Stomach (tissue), 9 donors: ENCODE measurements around the gene PIKFYVE. TPM values are rescaled to one million over a fixed set of nuclear protein-coding genes. Genes with fewer than 3 reads are reported as not detected.

Experiments
- DNase-seq, 2 donors: peaks; one replicate each; pipeline versions ENCODE4 v3.0.0 to v3.0.0-alpha.2; 2013 to 2019
- H3K27ac ChIP-seq, 5 donors: fragments of 200-600 bp in 4 of 5; sonication (generic) in 4 of 5; one replicate each; pipeline ENCODE4 v1.5.1; 2013 to 2019; ENCODE audit warnings: mild to moderate bottlenecking in 1 of 5, moderate library complexity in 1 of 5
- H3K27me3 ChIP-seq, 3 donors: fragments of 200-600 bp; sonication (generic); one replicate each; pipeline ENCODE4 v1.5.1; 2017 to 2019; ENCODE audit warnings: mixed run types in 1 of 3
- H3K36me3 ChIP-seq, 4 donors: fragments of 200-600 bp; sonication (generic); 1 replicate in 3 of 4; 2 replicates in 1 of 4; pipeline ENCODE4 v1.5.1; 2016 to 2019
- H3K4me1 ChIP-seq, 4 donors: fragments of 200-600 bp; sonication (generic); one replicate each; pipeline ENCODE4 v1.5.1; 2016 to 2019
- H3K4me3 ChIP-seq, 4 donors: fragments of 200-600 bp; sonication (generic) in 3 of 4; one replicate each; pipeline ENCODE4 v1.5.1; 2016 to 2019; ENCODE audit warnings: mild to moderate bottlenecking in 1 of 4
- H3K9me3 ChIP-seq, 4 donors: fragments of 200-600 bp; sonication (generic); one replicate each; pipeline ENCODE4 v1.5.1; 2016 to 2019
- EP300 ChIP-seq: sonication (generic); formaldehyde crosslinking; IDR thresholded peaks from one replicate; pipeline ENCODE4 v1.6.1; 2017; ENCODE audit warnings: antibody characterized with exemption
- POLR2A ChIP-seq, 4 donors: fragments of 450-650 bp; IDR thresholded peaks; one replicate each; pipeline ENCODE4 v1.6.1; 2016; ENCODE audit warnings: antibody characterized with exemption in 4 of 4, control low read depth in 2 of 4, mild to moderate bottlenecking in 1 of 4, moderate library complexity in 1 of 4
- POLR2AphosphoS5 ChIP-seq, 3 donors: sonication (generic); formaldehyde crosslinking; IDR thresholded peaks; one replicate each; pipeline ENCODE4 v1.6.1; 2016; ENCODE audit warnings: antibody characterized with exemption in 3 of 3
- WGBS, 5 donors: extraction: QIAGEN DNeasy Blood & Tissue Kit in 3 of 5; methylation state at CpG; one replicate each; pipeline versions ENCODE4 v1.1.5 to v1.1.7; 2013 to 2018; 5-methylcytosine and 5-hydroxymethylcytosine counted together
- intact Hi-C: fragments of 100-400 bp; cut with DNase I; formaldehyde crosslinking; loops from one replicate; pipeline ENCODE4 v1.15.1; 2023; ENCODE audit warnings: low total_unique reads
- polyA plus RNA-seq, 3 donors: library from polyadenylated mRNA; stranded (reverse); fragments of 200-250 nt; gene quantifications; one replicate each; pipeline ENCODE4 v1.2.3, GENCODE V29; 2013
- total RNA-seq, 5 donors: library from RNA; depleted of rRNA; stranded (reverse); fragments of >200 nt; gene quantifications; one replicate each; pipeline versions ENCODE4 v1.1.0 to v1.2.3, GENCODE V29; 2014 to 2016
- TF ChIP-seq, protein P1 (sequence below), 7 experiments: fragments of 450-650 bp in 4 of 7; fragments of 200-600 bp in 3 of 7; sonication (generic) in 3 of 7; IDR thresholded peaks; one replicate each; pipeline ENCODE4 v1.5.1; 2016 to 2019; ENCODE audit warnings: antibody characterized with exemption in 7 of 7, control low read depth in 2 of 7, mild to moderate bottlenecking in 1 of 7
- donor health status: healthy with polysubstance abuse.
- donor health status: Bipolar disorder and iron deficiency.
- donor health status: healthy.

PIKFYVE gene
- total and polyA plus RNA-seq, 8 donors, result 3.0 to 42.8 (median 20.3) TPM

DNA sequence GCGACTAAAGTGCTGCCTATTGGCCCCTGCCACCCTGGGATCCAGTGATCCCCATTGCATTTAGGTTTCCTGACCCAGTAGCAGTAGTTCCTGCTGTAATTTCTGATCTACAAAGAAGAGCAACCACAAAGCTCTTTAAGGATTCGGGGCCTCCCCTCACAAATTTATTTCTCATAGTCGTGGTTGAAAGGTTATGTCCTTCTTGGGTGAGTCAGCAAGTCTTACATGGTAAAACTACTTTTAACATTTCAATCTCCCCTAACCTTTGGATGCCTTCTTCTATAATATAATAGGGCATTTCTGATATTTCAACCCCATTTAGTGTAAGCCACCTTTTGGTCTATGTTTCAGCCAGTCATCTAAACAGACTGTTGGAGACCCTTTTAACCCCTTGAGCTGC lies 14.9 kb downstream of the PIKFYVE start:
- Histone ChIP-seq H3K27me3 (no peaks in the 10 kb centered on the region), H3K9me3 (no peaks in the 10 kb centered on the region), H3K4me1 (peaks cover 5 to 33% (median 14%) of the 10 kb centered on the region in 4 donors), H3K27ac (peak overlapping the region in 1 of 5 donors; percentile 18), H3K36me3 (peaks cover 9 to 98% (median 88%) of the 10 kb centered on the region in 4 donors), H3K4me3 (no peak overlapping the region)
- DNase-seq, result no peak
- TF ChIP-seq EP300 (no peak), POLR2A (IDR thresholded peaks at IDR 0.05) (no peak), POLR2AphosphoS5 (IDR thresholded peaks at IDR 0.05) (no peak)
- TF ChIP-seq, protein P1, sequence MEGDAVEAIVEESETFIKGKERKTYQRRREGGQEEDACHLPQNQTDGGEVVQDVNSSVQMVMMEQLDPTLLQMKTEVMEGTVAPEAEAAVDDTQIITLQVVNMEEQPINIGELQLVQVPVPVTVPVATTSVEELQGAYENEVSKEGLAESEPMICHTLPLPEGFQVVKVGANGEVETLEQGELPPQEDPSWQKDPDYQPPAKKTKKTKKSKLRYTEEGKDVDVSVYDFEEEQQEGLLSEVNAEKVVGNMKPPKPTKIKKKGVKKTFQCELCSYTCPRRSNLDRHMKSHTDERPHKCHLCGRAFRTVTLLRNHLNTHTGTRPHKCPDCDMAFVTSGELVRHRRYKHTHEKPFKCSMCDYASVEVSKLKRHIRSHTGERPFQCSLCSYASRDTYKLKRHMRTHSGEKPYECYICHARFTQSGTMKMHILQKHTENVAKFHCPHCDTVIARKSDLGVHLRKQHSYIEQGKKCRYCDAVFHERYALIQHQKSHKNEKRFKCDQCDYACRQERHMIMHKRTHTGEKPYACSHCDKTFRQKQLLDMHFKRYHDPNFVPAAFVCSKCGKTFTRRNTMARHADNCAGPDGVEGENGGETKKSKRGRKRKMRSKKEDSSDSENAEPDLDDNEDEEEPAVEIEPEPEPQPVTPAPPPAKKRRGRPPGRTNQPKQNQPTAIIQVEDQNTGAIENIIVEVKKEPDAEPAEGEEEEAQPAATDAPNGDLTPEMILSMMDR (IDR thresholded peaks at IDR 0.05), result no peak
- 68 to 79% (median 75%) methylated on average over 3 of the region's 3 CpGs for WGBS, 5 donors
- intact Hi-C loops, result no loop called here

- peaks cover 0 to 6% (median 0%) of the 10 kb centered on the region in 4 donors for H3K9me3 ChIP-seq
- intact Hi-C loops, result no loop called here
- TF ChIP-seq POLR2AphosphoS5 (IDR thresholded peaks at IDR 0.05), result no peak
- TF ChIP-seq POLR2A (IDR thresholded peaks at IDR 0.05), result no peak
- TF ChIP-seq EP300, result no peak
- TF ChIP-seq, protein P1 (IDR thresholded peaks at IDR 0.05), result no peak
- no peak overlapping the region for H3K4me3 ChIP-seq
- no peak for DNase-seq
- peaks cover 5 to 28% (median 14%) of the 10 kb centered on the region in 4 donors for H3K4me1 ChIP-seq
- no peak overlapping the region for H3K27ac ChIP-seq
- no peaks in the 10 kb centered on the region for H3K27me3 ChIP-seq
- peaks cover 12 to 100% (median 92%) of the 10 kb centered on the region in 4 donors for H3K36me3 ChIP-seq
- 76 to 89% (median 86%) methylated on average over 4 of the region's 4 CpGs for WGBS, 5 donors
Observed at GRCh38 chr2:208285853-208286252, 19.8 kb downstream of the PIKFYVE start.

- no peak overlapping the region for H3K27ac ChIP-seq
- H3K36me3 ChIP-seq, result peaks cover 19 to 75% (median 60%) of the 10 kb centered on the region in 4 donors
- H3K9me3 ChIP-seq, result peaks cover 0 to 8% (median 0%) of the 10 kb centered on the region in 4 donors
- H3K4me1 ChIP-seq, result peaks cover 0 to 14% (median 0%) of the 10 kb centered on the region in 4 donors
- no peak for DNase-seq
- H3K27me3 ChIP-seq, result no peaks in the 10 kb centered on the region
- intact Hi-C loops, result no loop called here
- TF ChIP-seq EP300 (no peak), POLR2A (IDR thresholded peaks at IDR 0.05) (no peak), POLR2AphosphoS5 (IDR thresholded peaks at IDR 0.05) (no peak)
- TF ChIP-seq, protein P1 (IDR thresholded peaks at IDR 0.05), result no peak
- H3K4me3 ChIP-seq, result no peak overlapping the region
- 74 to 86% (median 81%) methylated on average over 4 of the region's 4 CpGs for WGBS, 5 donors
Observed at GRCh38 chr2:208294482-208295024, 28.5 kb downstream of the PIKFYVE start.

- Histone ChIP-seq H3K27me3 (no peaks in the 10 kb centered on the region), H3K4me1 (peaks cover 0 to 14% (median 0%) of the 10 kb centered on the region in 4 donors), H3K9me3 (peaks cover 0 to 2% (median 0%) of the 10 kb centered on the region in 4 donors), H3K36me3 (peaks cover 11 to 75% (median 60%) of the 10 kb centered on the region in 4 donors), H3K4me3 (no peak overlapping the region), H3K27ac (no peak overlapping the region)
- TF ChIP-seq POLR2A (IDR thresholded peaks at IDR 0.05) (no peak), POLR2AphosphoS5 (IDR thresholded peaks at IDR 0.05) (no peak), EP300 (no peak)
- TF ChIP-seq, protein P1 (IDR thresholded peaks at IDR 0.05), result no peak
- no peak for DNase-seq
- 93 to 99% (median 98%) methylated on average over 4 of the region's 4 CpGs for WGBS, 5 donors
- intact Hi-C loops, result no loop called here
Observed at GRCh38 chr2:208295834-208296233, 29.8 kb downstream of the PIKFYVE start.
